PC-3 (cell line): Measurements from ENCODE around the gene BHLHE40. TPM values are rescaled to one million over a fixed set of nuclear protein-coding genes. Genes with fewer than 3 reads are reported as not detected.
A peak's percentile ranks its signal among the peaks of the same experiment; 100 is the strongest.

Experiments
- ATAC-seq: fragments of 200-7000 bp; cut with Tn5 transposase; 2 replicates; pipeline ENCODE4 v1.9.1; 2020; ENCODE audit warnings: mild to moderate bottlenecking, moderate library complexity
- BruUV-seq: library from RNA; stranded (reverse); fragments of 400-500 nt; replicated peaks from 2 replicates; lab custom pipeline; 2021; lab: Mats Ljungman, UMichigan
- CTCF ChIA-PET: fragments of 300-600 bp; sonication (Branson Sonifier 250); formaldehyde crosslinking; loops from one replicate; lab custom pipeline; 2022; ENCODE audit warnings: antibody characterized with exemption; lab: Charles Lee
- POLR2A ChIA-PET: fragments of 300-600 bp; sonication (Branson Sonifier 250); formaldehyde crosslinking; loops from one replicate; lab custom pipeline; 2022; ENCODE audit warnings: antibody characterized with exemption; ENCODE audit not compliant: unreplicated experiment; lab: Charles Lee
- DNase-seq: peaks from one replicate; pipeline ENCODE4 v3.0.0-alpha.2; 2015
- H2AFZ ChIP-seq: fragments of 300-600 bp; sonication (generic); 2 replicates; pipeline ENCODE4 v1.6.0; 2016; ENCODE audit warnings: antibody characterized with exemption, low read length
- H3F3A ChIP-seq: fragments of 300-600 bp; sonication (generic); one replicate; pipeline ENCODE4 v1.6.0; 2017; ENCODE audit warnings: antibody characterized with exemption, low read length, control low read depth, mild to moderate bottlenecking; ENCODE audit not compliant: unreplicated experiment
- H3K27ac ChIP-seq: fragments of 300-600 bp; sonication (generic); 2 replicates; pipeline ENCODE4 v1.5.1; 2016; ENCODE audit warnings: mild to moderate bottlenecking, low read length
- H3K27me3 ChIP-seq: fragments of 300-600 bp; sonication (generic); 2 replicates; pipeline ENCODE4 v1.6.1; 2016; ENCODE audit warnings: low read length, mixed read lengths
- H3K36me3 ChIP-seq: fragments of 300-600 bp; sonication (generic); 2 replicates; pipeline ENCODE4 v1.6.1; 2016; ENCODE audit warnings: low read depth, mixed run types, low read length, mixed read lengths
- H3K4me1 ChIP-seq: fragments of 300-600 bp; sonication (generic); 2 replicates; pipeline ENCODE4 v1.5.1; 2016; ENCODE audit warnings: low read length; ENCODE audit not compliant: insufficient read depth
- H3K4me2 ChIP-seq: fragments of 300-600 bp; sonication (generic); 2 replicates; pipeline ENCODE4 v1.6.0; 2016; ENCODE audit warnings: low read length
- H3K4me3 ChIP-seq: fragments of 300-600 bp; sonication (generic); 2 replicates; pipeline ENCODE4 v1.5.1; 2016; ENCODE audit warnings: mild to moderate bottlenecking, low read length, mixed read lengths
- H3K79me2 ChIP-seq: fragments of 300-600 bp; sonication (generic); 2 replicates; pipeline ENCODE4 v1.6.1; 2017; ENCODE audit warnings: low read length, mixed read lengths
- H3K9ac ChIP-seq: fragments of 300-600 bp; sonication (generic); 2 replicates; pipeline ENCODE4 v1.6.0; 2016; ENCODE audit warnings: mild to moderate bottlenecking, low read length
- H3K9me2 ChIP-seq: fragments of 300-600 bp; sonication (generic); replicated peaks from 2 replicates; pipeline ENCODE4 v1.6.1; 2016; ENCODE audit warnings: mixed run types, low read length, mixed read lengths
- H3K9me3 ChIP-seq: fragments of 300-600 bp; sonication (generic); 2 replicates; pipeline ENCODE4 v1.6.1; 2016; ENCODE audit warnings: low read length, mixed read lengths
- H4K20me1 ChIP-seq: fragments of 300-600 bp; sonication (generic); 2 replicates; pipeline ENCODE4 v1.6.1; 2016; ENCODE audit warnings: low read length, mixed read lengths
- EZH2 ChIP-seq: fragments of 300-600 bp; sonication (generic); IDR thresholded peaks from one replicate; pipeline ENCODE4 v1.6.1; 2017; ENCODE audit warnings: antibody characterized with exemption, mild to moderate bottlenecking, low read length; ENCODE audit not compliant: unreplicated experiment
- EZH2phosphoT487 ChIP-seq: fragments of 300-600 bp; sonication (generic); IDR thresholded peaks from 2 replicates; pipeline ENCODE4 v1.6.1; 2018; ENCODE audit warnings: mild to moderate bottlenecking, antibody characterized with exemption, low read length, borderline replicate concordance
- intact Hi-C: fragments of 100-400 bp; cut with micrococcal nuclease; formaldehyde crosslinking; loops from 2 replicates; pipeline ENCODE4 v1.9.0; 2023
- total RNA-seq: library from RNA; depleted of rRNA; stranded (reverse); fragments of >200 nt; gene quantifications from 2 replicates; pipeline ENCODE4 v1.2.3, GENCODE V29; 2014
- TF ChIP-seq, protein P1 (sequence below): fragments of 300-600 bp; sonication (generic); conservative IDR thresholded peaks from 2 replicates; pipeline ENCODE4 v1.5.1; 2017; ENCODE audit warnings: antibody characterized with exemption, low read depth, mild to moderate bottlenecking, low read length

BHLHE40 gene
- total RNA-seq, 1 experiment from 2014 or later, result 256 TPM

- POLR2A ChIA-PET, result no interaction called here
- H3K9me2 ChIP-seq, result 0 out of 2 replicates have a peak, but pooled peaks cover 3% of the 10 kb centered on the region
- no peaks in the 10 kb centered on the region for H3K79me2 ChIP-seq
- H3K4me1 ChIP-seq, result peaks cover 20% of the 10 kb centered on the region
- no peaks in the 10 kb centered on the region for H3K36me3 ChIP-seq
- intact Hi-C loops, result no loop called here
- H3F3A ChIP-seq, result no peaks in the 10 kb centered on the region
- H3K4me2 ChIP-seq, result no peak overlapping the region
- H3K9ac ChIP-seq, result no peak overlapping the region
- ATAC-seq, result no peak
- H3K27me3 ChIP-seq, result no peaks in the 10 kb centered on the region
- no peak overlapping the region for H3K4me3 ChIP-seq
- no peaks in the 10 kb centered on the region for H4K20me1 ChIP-seq
- no peak for DNase-seq
- no peak overlapping the region for H2AFZ ChIP-seq
- H3K27ac ChIP-seq, result no peak overlapping the region
- H3K9me3 ChIP-seq, result no peaks in the 10 kb centered on the region
- TF ChIP-seq EZH2, result no peak
- TF ChIP-seq, protein P1, sequence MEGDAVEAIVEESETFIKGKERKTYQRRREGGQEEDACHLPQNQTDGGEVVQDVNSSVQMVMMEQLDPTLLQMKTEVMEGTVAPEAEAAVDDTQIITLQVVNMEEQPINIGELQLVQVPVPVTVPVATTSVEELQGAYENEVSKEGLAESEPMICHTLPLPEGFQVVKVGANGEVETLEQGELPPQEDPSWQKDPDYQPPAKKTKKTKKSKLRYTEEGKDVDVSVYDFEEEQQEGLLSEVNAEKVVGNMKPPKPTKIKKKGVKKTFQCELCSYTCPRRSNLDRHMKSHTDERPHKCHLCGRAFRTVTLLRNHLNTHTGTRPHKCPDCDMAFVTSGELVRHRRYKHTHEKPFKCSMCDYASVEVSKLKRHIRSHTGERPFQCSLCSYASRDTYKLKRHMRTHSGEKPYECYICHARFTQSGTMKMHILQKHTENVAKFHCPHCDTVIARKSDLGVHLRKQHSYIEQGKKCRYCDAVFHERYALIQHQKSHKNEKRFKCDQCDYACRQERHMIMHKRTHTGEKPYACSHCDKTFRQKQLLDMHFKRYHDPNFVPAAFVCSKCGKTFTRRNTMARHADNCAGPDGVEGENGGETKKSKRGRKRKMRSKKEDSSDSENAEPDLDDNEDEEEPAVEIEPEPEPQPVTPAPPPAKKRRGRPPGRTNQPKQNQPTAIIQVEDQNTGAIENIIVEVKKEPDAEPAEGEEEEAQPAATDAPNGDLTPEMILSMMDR, result no peak
- TF ChIP-seq EZH2phosphoT487, result no peak
- CTCF ChIA-PET, result no interaction called here
- BruUV-seq, result no TSS peak
Measured at GRCh38 chr3:4934050-4934449, 45.2 kb upstream of the BHLHE40 start.

- no TSS peak for BruUV-seq
- Histone ChIP-seq H3K4me2 (no peak overlapping the region), H3K4me3 (no peak overlapping the region), H3K9me2 (0 out of 2 replicates have a peak, but pooled peaks cover 3% of the 10 kb centered on the region), H3F3A (no peaks in the 10 kb centered on the region), H3K4me1 (peaks cover 20% of the 10 kb centered on the region), H3K36me3 (no peaks in the 10 kb centered on the region), H3K9ac (no peak overlapping the region), H3K27ac (peak overlapping the region; percentile 42), H3K27me3 (no peaks in the 10 kb centered on the region), H4K20me1 (no peaks in the 10 kb centered on the region), H2AFZ (no peak overlapping the region), H3K79me2 (no peaks in the 10 kb centered on the region), H3K9me3 (no peaks in the 10 kb centered on the region)
- intact Hi-C loops, result no loop called here
- DNase-seq (peak; percentile 72), ATAC-seq (peak; percentile 64)
- CTCF ChIA-PET, result interaction anchor here (0.6 kb wide), 1 partner anchor 41 kb away, joined by 3 read pairs; no protein-coding TSS in a partner anchor
- no peak for TF ChIP-seq EZH2
- no peak for TF ChIP-seq EZH2phosphoT487
- TF ChIP-seq, protein P1, result no peak
- POLR2A ChIA-PET, result no interaction called here
Measured at GRCh38 chr3:4935347-4935746, 43.9 kb upstream of the BHLHE40 start.

GRCh38 chr3:4936982-4937614 lies 42.1 kb upstream of the BHLHE40 start:
- Histone ChIP-seq H2AFZ (no peak overlapping the region), H3K4me1 (peaks cover 20% of the 10 kb centered on the region), H3K4me2 (no peak overlapping the region), H3K27me3 (no peaks in the 10 kb centered on the region), H3K4me3 (no peak overlapping the region), H3K27ac (no peak overlapping the region), H3F3A (no peaks in the 10 kb centered on the region), H3K9me3 (no peaks in the 10 kb centered on the region), H3K9ac (no peak overlapping the region), H3K9me2 (0 out of 2 replicates have a peak, but pooled peaks cover 3% of the 10 kb centered on the region), H4K20me1 (no peaks in the 10 kb centered on the region), H3K79me2 (no peaks in the 10 kb centered on the region), H3K36me3 (no peaks in the 10 kb centered on the region)
- DNase-seq (no peak), ATAC-seq (no peak)
- POLR2A ChIA-PET, result no interaction called here
- TF ChIP-seq EZH2, result no peak
- TF ChIP-seq, protein P1, result no peak
- no peak for TF ChIP-seq EZH2phosphoT487
- CTCF ChIA-PET, result no interaction called here
- intact Hi-C loops, result no loop called here
- no TSS peak for BruUV-seq
